Non-pigmented ciliary epithelial cell (primary cell): ENCODE results near the gene NSF.
"Not testable (repeated sequence)": the region's sequence is repeated elsewhere in the genome, so short reads cannot be mapped to it uniquely, and the experiment has no call there.

ENCODE experiments used
- DNase-seq: peaks from one replicate; pipeline ENCODE4 v3.0.0-alpha.2; 2010; ENCODE audit warnings: low read depth

NSF gene

DNA sequence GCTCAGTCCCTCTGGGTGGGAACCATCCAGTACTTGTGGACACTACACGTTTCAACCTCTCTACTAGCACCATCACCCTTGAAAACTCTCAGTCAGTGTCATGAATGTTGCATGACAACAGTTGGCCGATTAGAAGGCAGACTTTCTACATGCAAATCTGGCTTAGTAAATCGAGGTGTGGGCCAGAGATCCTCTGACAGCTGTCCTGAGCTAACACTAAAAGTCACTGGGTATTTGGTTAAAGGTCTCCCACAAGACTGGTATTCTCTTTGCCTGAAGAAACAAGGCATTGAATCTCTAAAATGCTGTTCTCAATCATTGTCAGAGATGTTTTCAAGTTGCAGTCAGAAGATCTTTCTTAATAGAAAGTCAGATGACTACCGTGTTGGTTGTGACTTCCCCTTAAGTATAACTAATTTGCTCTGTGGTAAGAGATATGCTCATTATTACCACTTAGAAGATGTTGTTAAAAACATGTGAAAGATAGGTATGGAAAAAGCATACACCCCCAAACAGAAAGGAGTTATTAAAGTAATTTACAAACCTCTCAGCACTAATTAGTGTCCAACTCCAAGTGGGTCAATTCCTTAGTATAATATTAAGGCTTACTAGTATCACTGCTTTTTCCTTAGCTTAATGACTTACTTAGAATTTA lies 165.7 kb downstream of the NSF start:
- DNase-seq = no peak

- no peak for DNase-seq
These were observed 166.4 kb downstream of the NSF start for GRCh38 chr17:46756861-46757260.

DNA sequence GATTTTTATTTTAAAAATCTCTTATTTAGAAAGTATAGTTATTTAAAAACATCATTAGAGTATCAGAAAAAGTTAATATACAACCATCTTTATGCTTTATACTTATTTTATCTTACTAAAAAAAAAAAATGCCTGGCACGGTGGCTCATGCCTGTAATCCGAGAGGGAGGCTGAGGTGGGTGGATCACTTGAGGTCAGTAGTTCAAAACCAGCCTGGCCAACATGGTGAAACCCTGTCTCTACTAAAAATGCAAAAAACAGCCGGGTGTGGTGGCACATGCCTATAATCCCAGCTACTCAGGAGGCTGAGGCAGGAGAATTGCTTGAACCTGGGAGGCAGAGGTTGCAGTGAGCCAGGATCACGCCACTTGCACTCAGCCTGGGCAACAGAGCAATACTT lies 167.1 kb downstream of the NSF start:
- DNase-seq = not testable (repeated sequence)

GRCh38 chr17:46758614-46759013 lies 168.1 kb downstream of the NSF start:
- DNase-seq = no peak

DNA sequence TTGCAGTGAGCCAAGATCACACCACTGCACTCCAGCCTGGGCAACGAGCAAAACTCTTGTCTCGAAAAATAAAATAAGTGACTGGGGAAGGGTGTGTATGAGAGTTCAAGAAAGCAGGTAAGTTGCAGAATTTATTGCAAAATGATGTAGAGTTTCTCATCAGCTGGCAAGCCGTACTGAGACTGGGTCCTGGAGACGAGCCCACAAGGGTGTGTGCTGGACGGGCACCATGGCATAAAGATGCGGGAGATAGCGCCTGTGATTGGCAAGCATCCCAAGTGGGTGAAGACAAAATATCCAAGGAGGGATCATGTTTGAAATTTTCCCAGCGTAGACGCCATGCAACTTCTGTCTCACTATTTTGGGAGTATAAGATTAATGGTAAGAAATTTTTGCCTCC lies 168.7 kb downstream of the NSF start:
- no peak for DNase-seq

DNA sequence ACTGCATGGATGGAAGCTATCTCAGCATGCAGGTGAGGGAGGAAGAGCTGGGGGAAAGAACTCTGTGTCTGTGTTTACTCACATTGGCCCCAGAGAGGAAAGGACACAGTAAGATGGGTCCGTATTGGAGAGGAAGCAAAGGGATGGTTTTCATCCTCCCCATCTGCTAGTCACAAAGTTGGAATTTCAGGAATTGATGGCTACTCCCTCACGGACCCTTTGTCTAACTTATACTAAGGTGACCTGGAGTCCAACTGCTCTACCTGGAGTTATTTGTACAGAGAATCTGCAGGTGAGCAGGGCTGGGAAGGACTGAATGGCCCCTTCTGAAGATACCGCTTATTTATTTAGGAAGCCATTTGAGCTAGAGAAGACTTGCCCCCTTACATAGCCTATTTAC lies 172.9 kb downstream of the NSF start:
- DNase-seq = no peak

DNA sequence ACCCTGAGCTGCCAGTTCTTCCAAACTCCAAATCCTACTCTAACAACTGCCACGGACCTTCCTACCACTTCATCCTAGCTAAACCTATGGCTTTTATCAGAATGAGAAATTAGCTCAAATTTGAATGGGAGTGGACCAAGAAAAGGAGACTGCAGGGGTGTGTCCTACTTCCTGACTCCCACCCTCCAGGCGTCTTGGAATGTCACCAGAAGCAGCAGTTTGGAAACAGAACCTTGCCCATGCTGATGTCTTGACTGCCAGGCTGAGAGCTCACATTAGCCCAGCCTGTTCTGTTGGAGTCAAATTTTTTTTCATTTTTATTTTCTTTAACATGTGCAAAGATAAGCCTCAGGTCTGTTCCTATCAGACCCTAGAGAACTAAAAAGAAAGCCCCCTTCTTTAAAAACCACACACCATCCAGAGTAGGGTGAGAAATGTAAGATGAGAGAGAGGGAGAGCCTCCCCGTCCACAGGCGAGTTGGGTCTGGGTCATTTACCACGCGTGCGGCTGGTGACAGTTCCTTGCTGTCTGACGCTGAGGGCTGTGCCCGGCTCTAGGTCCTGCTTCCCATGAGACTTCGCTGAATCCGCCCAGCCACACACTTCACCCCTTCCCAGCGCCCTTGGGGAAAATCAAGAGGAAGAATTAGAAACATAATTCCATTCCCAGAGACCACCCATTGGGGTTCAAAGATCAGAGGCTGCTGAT lies 173.7 kb downstream of the NSF start:
- no peak for DNase-seq

DNA sequence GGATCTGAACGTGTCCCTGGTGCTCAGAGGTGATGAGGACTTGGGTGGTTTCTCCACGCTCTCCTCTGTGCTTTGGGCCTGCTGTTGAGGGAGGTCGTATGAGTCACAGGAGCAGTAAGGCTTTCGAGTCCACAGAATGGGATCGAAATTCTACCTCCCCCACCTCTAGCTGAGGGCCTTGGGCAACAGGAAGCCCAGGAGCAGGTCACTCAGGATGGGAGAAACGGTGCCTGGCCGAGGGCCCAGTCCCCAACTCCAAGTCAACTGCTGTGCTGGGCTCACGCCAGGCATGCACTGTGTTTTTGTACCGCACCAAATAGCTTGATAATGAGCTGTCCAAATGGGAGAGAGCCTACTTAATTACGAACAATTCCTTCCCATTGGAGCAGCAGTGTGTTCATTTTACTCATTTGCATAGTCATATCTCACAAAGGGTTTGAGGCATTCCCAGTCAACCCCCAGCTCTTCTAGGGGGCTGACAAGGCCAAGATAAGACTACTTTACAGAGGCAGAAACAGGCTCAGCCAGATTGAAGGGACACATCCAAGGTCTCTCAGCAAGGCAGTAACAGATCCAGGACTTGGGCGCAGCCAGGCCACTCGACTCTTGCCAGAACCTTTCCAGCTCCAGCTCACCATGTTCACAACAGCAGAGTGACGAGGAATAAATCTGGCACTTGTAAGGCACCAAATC lies 174.4 kb downstream of the NSF start:
- peak; percentile 42 for DNase-seq

GRCh38 chr17:46765453-46765852 lies 175.0 kb downstream of the NSF start:
- no peak for DNase-seq

DNA sequence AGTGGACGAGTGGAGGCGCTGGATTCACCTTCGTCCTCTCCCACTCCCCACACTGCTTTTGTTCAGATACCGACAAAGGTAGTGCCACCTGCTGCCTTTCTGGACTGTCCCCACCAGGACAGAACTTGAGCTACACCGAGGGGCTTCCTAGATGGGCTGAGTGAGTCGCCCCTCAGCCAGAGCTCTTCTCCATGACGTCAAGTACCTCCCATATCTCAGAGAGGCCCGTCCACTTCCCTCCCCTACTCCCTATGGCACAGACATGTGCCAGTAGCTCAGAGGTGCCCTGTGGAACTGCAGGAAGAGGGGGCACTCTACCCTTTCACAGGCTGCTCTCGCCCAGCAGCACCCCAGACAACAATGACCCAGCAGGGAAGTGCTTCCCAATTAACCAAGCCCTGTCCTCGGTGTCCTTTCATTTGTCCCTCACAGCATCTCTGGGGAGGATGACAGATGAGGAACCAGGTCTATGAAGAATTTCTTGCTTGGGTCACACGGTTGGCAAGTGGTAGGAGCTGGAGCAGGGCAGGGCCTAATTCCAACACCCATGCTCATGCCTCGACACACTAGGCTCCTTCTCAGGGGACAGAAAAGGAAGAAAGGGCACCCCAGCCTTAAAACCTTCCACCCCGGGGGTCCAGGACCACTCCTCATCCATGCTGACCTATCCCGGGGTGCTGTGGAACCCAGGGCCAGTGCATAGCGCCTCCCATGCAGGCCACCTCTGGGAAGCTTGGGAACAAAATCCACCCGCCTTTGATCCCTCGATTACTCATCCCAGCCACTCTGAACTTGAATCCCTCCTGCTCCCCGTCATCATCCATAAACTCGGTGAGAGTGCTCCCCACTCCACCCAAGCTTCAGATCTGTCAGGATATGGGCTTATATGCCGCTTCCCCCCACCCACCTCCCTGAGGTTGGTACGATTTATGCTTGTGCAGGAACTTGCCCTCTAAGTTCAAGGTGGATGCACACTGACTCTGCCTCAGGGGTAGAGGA lies 176.3 kb downstream of the NSF start:
- DNase-seq = no peak

DNA sequence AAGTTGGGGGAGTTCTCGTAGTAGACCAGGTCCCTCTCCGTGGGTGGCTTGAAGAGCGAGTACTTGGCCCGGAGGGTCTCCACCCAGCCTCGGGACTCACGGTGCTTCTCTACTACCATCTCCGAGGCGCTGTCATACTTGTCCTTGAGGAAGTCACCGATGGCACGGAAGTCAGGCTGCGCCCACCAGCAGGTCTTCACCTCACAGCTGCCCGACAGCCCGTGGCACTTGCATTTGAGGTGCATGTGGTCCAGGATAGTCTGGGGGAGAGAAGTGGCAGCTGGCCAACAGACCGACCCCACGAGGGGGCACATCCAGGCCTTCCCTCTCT lies 178.0 kb downstream of the NSF start:
- no peak for DNase-seq

DNA sequence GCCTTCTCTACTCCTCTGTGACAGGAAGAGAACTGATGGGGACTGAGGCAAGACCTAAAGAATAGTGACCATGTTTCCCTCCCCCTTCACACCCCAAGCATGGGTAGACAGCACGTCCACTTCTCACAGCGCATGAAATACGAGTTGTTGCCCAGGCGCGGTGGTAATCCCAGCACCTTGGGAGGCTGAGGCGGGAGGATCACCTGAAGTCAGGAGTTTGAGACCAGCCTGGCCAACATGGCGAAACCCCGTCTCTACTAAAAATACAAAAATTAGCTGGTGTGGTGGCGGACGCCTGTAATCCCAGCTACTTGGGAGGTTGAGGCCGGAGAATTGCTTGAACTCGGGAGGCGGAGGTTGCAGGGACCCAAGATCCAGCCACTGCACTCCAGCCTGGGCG lies 178.4 kb downstream of the NSF start:
- DNase-seq = not testable (repeated sequence)

DNA sequence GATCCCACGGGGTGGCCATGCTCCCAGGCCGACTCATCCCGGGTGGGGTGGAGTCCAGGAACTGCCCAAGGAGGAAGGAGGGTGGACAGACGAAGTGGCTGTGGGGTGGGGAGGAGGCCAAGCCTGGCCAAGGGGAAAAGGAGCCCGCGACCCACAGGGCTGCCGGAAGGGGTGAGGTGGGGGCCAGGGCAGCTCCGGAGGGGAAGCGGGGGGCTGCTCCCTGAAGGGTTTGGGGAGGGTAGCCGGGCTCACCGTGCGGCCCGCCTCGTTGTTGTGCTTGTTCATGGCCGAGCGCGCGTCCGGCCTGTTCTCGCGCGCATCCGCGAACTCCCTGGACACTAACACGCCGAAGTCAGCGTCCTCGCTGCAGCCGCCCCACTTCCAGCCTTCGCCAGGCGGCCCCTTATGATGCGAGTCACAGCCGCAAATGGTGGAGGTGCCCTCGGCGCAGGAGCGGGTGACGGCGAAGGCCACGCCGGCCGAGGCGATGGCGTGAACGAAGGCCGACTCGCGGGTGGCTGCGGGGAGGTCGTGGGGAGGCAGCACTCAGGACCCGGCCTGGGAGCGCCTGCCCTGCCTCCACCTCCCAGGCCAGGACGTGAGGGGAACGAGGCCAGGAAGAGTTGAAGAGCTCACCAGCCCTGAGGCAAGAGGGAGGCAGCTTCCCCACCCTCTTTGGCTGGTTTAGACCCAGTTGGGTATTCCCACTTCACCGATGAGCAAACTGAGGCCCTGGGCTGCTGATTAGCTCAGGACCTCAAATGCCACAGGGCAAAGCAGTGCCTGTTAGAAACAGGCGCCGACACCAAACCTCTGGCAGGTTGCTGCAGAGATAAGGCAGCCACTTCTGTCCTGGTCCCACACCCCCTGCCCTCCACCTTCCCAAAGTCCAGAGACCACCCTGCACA lies 179.3 kb downstream of the NSF start:
- DNase-seq = no peak

GRCh38 chr17:46770439-46770817 lies 180.0 kb downstream of the NSF start:
- no peak for DNase-seq

GRCh38 chr17:46770818-46771560 lies 180.5 kb downstream of the NSF start:
- no peak for DNase-seq

GRCh38 chr17:46771561-46772474 lies 181.3 kb downstream of the NSF start:
- DNase-seq = no peak

- DNase-seq = no peak
These were observed 182.2 kb downstream of the NSF start for GRCh38 chr17:46772475-46773220.

GRCh38 chr17:46773221-46773605 lies 182.7 kb downstream of the NSF start:
- no peak for DNase-seq

DNA sequence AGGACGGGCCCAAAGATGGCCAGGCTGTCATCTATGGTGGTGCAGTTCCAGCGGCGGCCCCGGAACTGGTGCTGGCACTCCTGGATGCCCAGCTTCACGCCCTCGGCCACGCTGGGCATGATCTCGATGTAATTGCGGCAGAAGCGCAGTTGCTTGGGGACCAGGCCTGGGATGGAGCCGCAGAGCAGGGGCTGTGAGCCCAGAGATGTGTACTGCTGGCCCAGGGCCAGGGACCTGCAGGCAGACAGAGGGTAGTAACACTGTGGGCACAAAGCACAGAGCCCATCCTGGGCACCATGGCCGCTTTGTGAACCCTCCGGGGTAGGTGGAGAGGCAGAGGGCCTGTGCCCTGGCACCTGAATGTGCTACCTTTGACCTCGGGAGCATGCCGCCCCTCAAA lies 183.2 kb downstream of the NSF start:
- no peak for DNase-seq
